Chondrocyte (in vitro differentiated cells): Measurements from ENCODE around the gene RNF213. TPM values are rescaled to one million over a fixed set of nuclear protein-coding genes. Genes with fewer than 3 reads are reported as not detected.
A peak's percentile ranks its signal among the peaks of the same experiment; 100 is the strongest.
"Not testable (repeated sequence)": the region's sequence is repeated elsewhere in the genome, so short reads cannot be mapped to it uniquely, and the experiment has no call there.

Experiments used
- DNase-seq: peaks from one replicate; pipeline ENCODE4 v3.0.0; 2021; ENCODE audit warnings: mixed read lengths, low spot score
- H3K27ac Mint-ChIP-seq: one replicate; pipeline ENCODE4 v1.8.0; 2021; ENCODE audit warnings: mild to moderate bottlenecking, moderate library complexity, mixed read lengths; ENCODE audit not compliant: unreplicated experiment
- H3K27me3 Mint-ChIP-seq: 2 replicates; pipeline ENCODE4 v1.8.0; 2021; ENCODE audit warnings: low read depth, mixed read lengths
- H3K36me3 Mint-ChIP-seq: 2 replicates; pipeline ENCODE4 v1.8.0; 2021; ENCODE audit warnings: low read depth, mixed read lengths
- H3K4me1 Mint-ChIP-seq: 2 replicates; pipeline ENCODE4 v1.8.0; 2021; ENCODE audit warnings: low read depth, mild to moderate bottlenecking, mixed read lengths
- H3K4me3 Mint-ChIP-seq: one replicate; pipeline ENCODE4 v1.8.0; 2021; ENCODE audit warnings: mild to moderate bottlenecking, moderate library complexity, mixed read lengths; ENCODE audit not compliant: unreplicated experiment
- H3K9me3 Mint-ChIP-seq: 2 replicates; pipeline ENCODE4 v1.8.0; 2021; ENCODE audit warnings: low read depth, mixed read lengths
- CTCF ChIP-seq: fragments of 200-600 bp; sonication (generic); IDR thresholded peaks from 2 replicates; pipeline ENCODE4 v1.5.0; 2021; ENCODE audit warnings: antibody characterized with exemption, mild to moderate bottlenecking, moderate library complexity
- total RNA-seq: library from RNA; stranded (reverse); gene quantifications from 3 replicates; pipeline ENCODE4 v1.2.1, GENCODE V29; 2021

The RNF213 gene
- total RNA-seq, 1 donor from 2014 or later = 73.2 TPM

- Mint-ChIP-seq H3K9me3 (peaks cover 4% of the 10 kb centered on the region), H3K4me1 (no peaks in the 10 kb centered on the region), H3K27ac (no peak overlapping the region), H3K27me3 (no peaks in the 10 kb centered on the region), H3K4me3 (no peak overlapping the region), H3K36me3 (peaks cover 47% of the 10 kb centered on the region)
- no peak for DNase-seq
- no peak for TF ChIP-seq CTCF
Observed at GRCh38 chr17:80295559-80295958, 34.9 kb downstream of the RNF213 start.

- Mint-ChIP-seq H3K4me3 (no peak overlapping the region), H3K36me3 (peaks cover 52% of the 10 kb centered on the region), H3K27ac (no peak overlapping the region), H3K9me3 (peaks cover 9% of the 10 kb centered on the region), H3K27me3 (no peaks in the 10 kb centered on the region), H3K4me1 (no peaks in the 10 kb centered on the region)
- TF ChIP-seq CTCF = no peak
- DNase-seq = peak; percentile 63
Observed at GRCh38 chr17:80296221-80296620, 35.6 kb downstream of the RNF213 start.

GRCh38 chr17:80297996-80298560 is 37.4 kb downstream of the RNF213 start:
- H3K36me3 Mint-ChIP-seq = peaks cover 51% of the 10 kb centered on the region
- H3K9me3 Mint-ChIP-seq = peaks cover 9% of the 10 kb centered on the region
- no peak overlapping the region for H3K4me3 Mint-ChIP-seq
- H3K4me1 Mint-ChIP-seq = no peaks in the 10 kb centered on the region
- no peak overlapping the region for H3K27ac Mint-ChIP-seq
- TF ChIP-seq CTCF = no peak
- no peaks in the 10 kb centered on the region for H3K27me3 Mint-ChIP-seq
- DNase-seq = peak; percentile 65

GRCh38 chr17:80299350-80300100 is 38.9 kb downstream of the RNF213 start:
- not testable (repeated sequence) for H3K4me3 Mint-ChIP-seq, H3K4me1 Mint-ChIP-seq, H3K27ac Mint-ChIP-seq, DNase-seq, H3K27me3 Mint-ChIP-seq
- Mint-ChIP-seq H3K36me3 (peaks cover 55% of the 10 kb centered on the region), H3K9me3 (peaks cover 12% of the 10 kb centered on the region)

- not testable (repeated sequence) for H3K27ac Mint-ChIP-seq, H3K4me3 Mint-ChIP-seq, H3K27me3 Mint-ChIP-seq, DNase-seq, H3K4me1 Mint-ChIP-seq
- peaks cover 54% of the 10 kb centered on the region for H3K36me3 Mint-ChIP-seq
- H3K9me3 Mint-ChIP-seq = peaks cover 12% of the 10 kb centered on the region
Observed at GRCh38 chr17:80300756-80301155, 40.1 kb downstream of the RNF213 start.

GRCh38 chr17:80303824-80304223 is 43.2 kb downstream of the RNF213 start:
- no peak overlapping the region for H3K27ac Mint-ChIP-seq
- no peaks in the 10 kb centered on the region for H3K27me3 Mint-ChIP-seq
- peaks cover 12% of the 10 kb centered on the region for H3K9me3 Mint-ChIP-seq
- peaks cover 58% of the 10 kb centered on the region for H3K36me3 Mint-ChIP-seq
- DNase-seq = peak; percentile 8
- TF ChIP-seq CTCF = no peak
- H3K4me3 Mint-ChIP-seq = no peak overlapping the region
- H3K4me1 Mint-ChIP-seq = no peaks in the 10 kb centered on the region
